WI38 (cell line): ENCODE data around the gene OTUD6A.

ENCODE experiments used
- H3K4me3 ChIP-seq: 2 replicates; pipeline ENCODE4 v1.5.1; 2011; ENCODE audit warnings: low read depth, mild to moderate bottlenecking, control low read depth, low read length
- CTCF ChIP-seq: IDR thresholded peaks from 2 replicates; pipeline ENCODE4 v1.5.1; 2012; ENCODE audit warnings: low read depth, mild to moderate bottlenecking, control low read depth, low read length

The OTUD6A gene

GRCh38 chrX:70046978-70047377 is 15.3 kb upstream of the OTUD6A start:
- no peak overlapping the region for H3K4me3 ChIP-seq
- no peak for TF ChIP-seq CTCF

GRCh38 chrX:70049406-70049805 is 12.9 kb upstream of the OTUD6A start:
- no peak for TF ChIP-seq CTCF
- H3K4me3 ChIP-seq: no peak overlapping the region

- TF ChIP-seq CTCF: no peak
- H3K4me3 ChIP-seq: no peak within 1 kb of the TSS
Measured at GRCh38 chrX:70049925-70050324, 12.3 kb upstream of the OTUD6A start, which contains the start of gene AWAT2. TSS of gene AWAT2 (minus strand) at chrX:70049938. CDS start at chrX:70049932, 6 bp downstream.

GRCh38 chrX:70052895-70053615 is 9.2 kb upstream of the OTUD6A start:
- TF ChIP-seq CTCF: no peak
- no peak overlapping the region for H3K4me3 ChIP-seq

GRCh38 chrX:70054391-70054790 is 7.9 kb upstream of the OTUD6A start:
- no peak for TF ChIP-seq CTCF
- no peak overlapping the region for H3K4me3 ChIP-seq

GRCh38 chrX:70062961-70063550 is 799 bp downstream of the OTUD6A start:
- TF ChIP-seq CTCF: no peak
- no peak overlapping the region for H3K4me3 ChIP-seq

GRCh38 chrX:70066646-70067045 is 4.4 kb downstream of the OTUD6A start:
- no peak for TF ChIP-seq CTCF
- H3K4me3 ChIP-seq: no peak overlapping the region
